Inflammatory macrophage treated with lipopolysaccharide for 4 hours (primary cell): Measurements from ENCODE around the gene SLC25A42.
"Not testable (repeated sequence)": the region's sequence is repeated elsewhere in the genome, so short reads cannot be mapped to it uniquely, and the experiment has no call there.

Experiments used
- DNase-seq: peaks from one replicate; pipeline ENCODE4 v3.0.0-alpha.2; 2020

Gene SLC25A42

GRCh38 chr19:19071897-19072296 lies 8.1 kb downstream of the SLC25A42 start:
- DNase-seq: no peak

GRCh38 chr19:19074196-19074882 lies 10.5 kb downstream of the SLC25A42 start:
- no peak for DNase-seq

GRCh38 chr19:19075126-19075525 lies 11.3 kb downstream of the SLC25A42 start:
- DNase-seq: no peak

GRCh38 chr19:19076476-19076875 lies 12.7 kb downstream of the SLC25A42 start:
- no peak for DNase-seq

GRCh38 chr19:19077103-19077502 lies 13.3 kb downstream of the SLC25A42 start:
- peak; percentile 53 for DNase-seq

- DNase-seq: no peak
These were observed 15.0 kb downstream of the SLC25A42 start for GRCh38 chr19:19078801-19079200.

GRCh38 chr19:19079571-19079970 lies 15.8 kb downstream of the SLC25A42 start:
- DNase-seq: no peak

- DNase-seq: no peak
These were observed 17.9 kb downstream of the SLC25A42 start for GRCh38 chr19:19081642-19082151.

- no peak for DNase-seq
These were observed 19.8 kb downstream of the SLC25A42 start for GRCh38 chr19:19083413-19084178.

GRCh38 chr19:19087676-19088075 lies 23.9 kb downstream of the SLC25A42 start:
- DNase-seq: no peak

- DNase-seq: no peak
These were observed 30.7 kb downstream of the SLC25A42 start for GRCh38 chr19:19094513-19094912.

- no peak for DNase-seq
These were observed 31.9 kb downstream of the SLC25A42 start for GRCh38 chr19:19095691-19096090.

- DNase-seq: no peak
These were observed 33.1 kb downstream of the SLC25A42 start for GRCh38 chr19:19096641-19097627.

- no peak for DNase-seq
These were observed 34.4 kb downstream of the SLC25A42 start for GRCh38 chr19:19098084-19098702.

- DNase-seq: no peak
These were observed 35.2 kb downstream of the SLC25A42 start for GRCh38 chr19:19098703-19099632.

- no peak for DNase-seq
These were observed 37.7 kb downstream of the SLC25A42 start for GRCh38 chr19:19101540-19101939.

- not testable (repeated sequence) for DNase-seq
These were observed 38.8 kb downstream of the SLC25A42 start for GRCh38 chr19:19102566-19102965.

GRCh38 chr19:19103167-19103566 lies 39.4 kb downstream of the SLC25A42 start:
- DNase-seq: no peak

- no peak for DNase-seq
These were observed 41.7 kb downstream of the SLC25A42 start for GRCh38 chr19:19105365-19106055.

GRCh38 chr19:19106056-19106551 lies 42.3 kb downstream of the SLC25A42 start:
- DNase-seq: no peak
